SK-N-SH (cell line): ENCODE data around the gene NR5A2. TPM values are rescaled to one million over a fixed set of nuclear protein-coding genes. Genes with fewer than 3 reads are reported as not detected.
A peak's percentile ranks its signal among the peaks of the same experiment; 100 is the strongest.

Experiments used
- CTCF ChIA-PET: fragments of 300-600, 350-600 bp; formaldehyde crosslinking; extraction: SDS; loops from one replicate; lab custom pipeline; 2021; lab: Yijun Ruan, JAX
- POLR2A ChIA-PET: fragments of 350-600 bp; sonication (Branson Sonifier 250); formaldehyde crosslinking; extraction: SDS; loops from one replicate; lab custom pipeline; 2020; ENCODE audit warnings: antibody characterized with exemption, inconsistent platforms; lab: Yijun Ruan, JAX
- DNase-seq: peaks from one replicate; pipeline ENCODE4 v3.0.0; 2012
- H2AFZ ChIP-seq: fragments of 200-600 bp; sonication (generic); 2 replicates; pipeline ENCODE4 v1.8.1; 2016; ENCODE audit warnings: antibody characterized with exemption, mild to moderate bottlenecking, low read depth
- H3F3A ChIP-seq: fragments of 200-600 bp; sonication (generic); replicated peaks from 2 replicates; pipeline ENCODE3; 2016; ENCODE audit warnings: antibody characterized with exemption, mild to moderate bottlenecking; ENCODE audit not compliant: insufficient read depth
- H3K27ac ChIP-seq, 2 experiments: fragments of 200-500 bp in 1 of 2; fragments of 200-600 bp in 1 of 2; sonication (Bioruptor generic) in 1 of 2; sonication (generic), shearing (Covaris generic) in 1 of 2; 2 replicates each; pipeline versions ENCODE4 v1.5.1 to v1.6.1; 2014 to 2016; ENCODE audit warnings: low read depth in 2 of 2, inconsistent platforms in 1 of 2, low read length in 1 of 2, mild to moderate bottlenecking in 1 of 2, mixed read lengths in 1 of 2
- H3K27me3 ChIP-seq: fragments of 200-600 bp; sonication (generic), shearing (Covaris generic); 2 replicates; pipeline ENCODE4 v1.6.1; 2016; ENCODE audit warnings: mixed run types; ENCODE audit not compliant: insufficient read depth
- H3K36me3 ChIP-seq, 2 experiments: fragments of 200-500 bp in 1 of 2; fragments of 200-600 bp in 1 of 2; sonication (Bioruptor generic) in 1 of 2; sonication (generic) in 1 of 2; replicated peaks in 1 of 2; 2 replicates each; pipeline versions ENCODE3 to v1.5.1; 2014 to 2016; ENCODE audit warnings: low read length in 1 of 2, mild to moderate bottlenecking in 1 of 2; ENCODE audit not compliant: insufficient read depth in 2 of 2, control insufficient read depth in 1 of 2
- H3K4me1 ChIP-seq, 2 experiments: fragments of 200-500 bp in 1 of 2; fragments of 200-600 bp in 1 of 2; sonication (Bioruptor generic) in 1 of 2; sonication (generic), shearing (Covaris generic) in 1 of 2; 2 replicates each; pipeline versions ENCODE4 v1.5.1 to v1.6.1; 2014 to 2016; ENCODE audit warnings: low read depth in 1 of 2, low read length in 1 of 2, mixed run types in 1 of 2; ENCODE audit not compliant: insufficient read depth in 2 of 2, control insufficient read depth in 1 of 2
- H3K4me2 ChIP-seq: fragments of 200-600 bp; sonication (generic), shearing (Covaris generic); 2 replicates; pipeline ENCODE4 v1.6.1; 2017; ENCODE audit warnings: mixed run types
- H3K4me3 ChIP-seq, 2 experiments: fragments of 200-500 bp in 1 of 2; fragments of 200-600 bp in 1 of 2; sonication (Bioruptor generic) in 1 of 2; sonication (generic), shearing (Covaris generic) in 1 of 2; 2 replicates each; pipeline versions ENCODE4 v1.5.1 to v1.8.1; 2014 to 2016; ENCODE audit warnings: low read depth in 2 of 2, inconsistent platforms in 1 of 2, low read length in 1 of 2, mild to moderate bottlenecking in 1 of 2, mixed read lengths in 1 of 2, moderate library complexity in 1 of 2
- H3K79me2 ChIP-seq: fragments of 200-600 bp; sonication (generic); 2 replicates; pipeline ENCODE4 v1.8.1; 2017; ENCODE audit warnings: mild to moderate bottlenecking; ENCODE audit not compliant: insufficient read depth
- H3K9ac ChIP-seq: fragments of 200-600 bp; sonication (generic); 2 replicates; pipeline ENCODE4 v1.6.1; 2017; ENCODE audit warnings: mixed run types
- H3K9me2 ChIP-seq: fragments of 200-600 bp; sonication (generic); 2 replicates; pipeline ENCODE4 v1.6.1; 2017; ENCODE audit warnings: mixed run types
- H3K9me3 ChIP-seq: fragments of 200-600 bp; sonication (generic); 2 replicates; pipeline ENCODE4 v1.6.1; 2017; ENCODE audit warnings: mixed run types, mild to moderate bottlenecking, moderate library complexity
- H4K20me1 ChIP-seq: fragments of 200-600 bp; sonication (generic); 2 replicates; pipeline ENCODE4 v1.6.1; 2017; ENCODE audit warnings: mild to moderate bottlenecking, mixed run types; ENCODE audit not compliant: insufficient read depth
- EZH2phosphoT487 ChIP-seq: fragments of 200-600 bp; sonication (generic); IDR thresholded peaks from 2 replicates; pipeline ENCODE4 v1.6.1; 2017; ENCODE audit warnings: low read depth, mixed run types, mild to moderate bottlenecking, antibody characterized with exemption, moderate library complexity, borderline replicate concordance
- FOSL2 ChIP-seq: IDR thresholded peaks from 2 replicates; pipeline ENCODE4 v1.4.0; 2012; ENCODE audit warnings: low read depth, mild to moderate bottlenecking, moderate library complexity, borderline replicate concordance
- FOXM1 ChIP-seq: IDR thresholded peaks from 2 replicates; pipeline ENCODE4 v1.4.0; 2012; ENCODE audit warnings: low read depth, mild to moderate bottlenecking
- GABPA ChIP-seq: IDR thresholded peaks from 2 replicates; pipeline ENCODE4 v1.4.0; 2012; ENCODE audit warnings: low read depth, mild to moderate bottlenecking
- GATA2 ChIP-seq: sonication (generic); formaldehyde crosslinking; IDR thresholded peaks from 2 replicates; pipeline ENCODE4 v1.5.0; 2020; ENCODE audit warnings: mild to moderate bottlenecking, missing genetic modification reagents
- IRF3 ChIP-seq: fragments of 150-350 bp; IDR thresholded peaks from 2 replicates; pipeline ENCODE4 v1.6.1; 2016; ENCODE audit warnings: mild to moderate bottlenecking, low read depth, low read length
- JUND ChIP-seq: IDR thresholded peaks from 2 replicates; pipeline ENCODE4 v1.4.0; 2012
- MEF2A ChIP-seq: IDR thresholded peaks from 2 replicates; pipeline ENCODE4 v1.4.0; 2012; ENCODE audit warnings: low read depth, borderline replicate concordance
- NRF1 ChIP-seq: IDR thresholded peaks from 2 replicates; pipeline ENCODE4 v1.6.1; 2012; ENCODE audit warnings: low read depth, mild to moderate bottlenecking, low read length
- PBX3 ChIP-seq: IDR thresholded peaks from 2 replicates; pipeline ENCODE4; 2012
- POLR2AphosphoS5 ChIP-seq: IDR thresholded peaks from 2 replicates; pipeline ENCODE4 v1.6.1; 2012; ENCODE audit warnings: low read depth, low read length
- RFX5 ChIP-seq: IDR thresholded peaks from 2 replicates; pipeline ENCODE4 v1.6.1; 2012; ENCODE audit warnings: mild to moderate bottlenecking, improper control_type of control experiment, low read length
- RXRA ChIP-seq: IDR thresholded peaks from 2 replicates; pipeline ENCODE4 v1.4.0; 2012; ENCODE audit warnings: low read depth, mild to moderate bottlenecking, borderline replicate concordance
- SIN3A ChIP-seq: IDR thresholded peaks from 2 replicates; pipeline ENCODE4 v1.6.1; 2012; ENCODE audit warnings: low read depth, mild to moderate bottlenecking, low read length, moderate library complexity, borderline replicate concordance
- USF1 ChIP-seq: IDR thresholded peaks from 2 replicates; pipeline ENCODE4 v1.4.0; 2012; ENCODE audit warnings: low read depth, borderline replicate concordance
- YY1 ChIP-seq: IDR thresholded peaks from 2 replicates; pipeline ENCODE4 v1.4.0; 2012; ENCODE audit warnings: low read depth, mild to moderate bottlenecking
- ZBTB33 ChIP-seq: IDR thresholded peaks from 2 replicates; pipeline ENCODE4 v1.4.0; 2012; ENCODE audit warnings: low read depth, borderline replicate concordance
- WGBS: methylation state at CpG from one replicate; pipeline ENCODE4 v1.1.6; 2017; ENCODE audit warnings: low lambda C conversion rate; 5-methylcytosine and 5-hydroxymethylcytosine counted together
- polyA plus RNA-seq, 3 experiments: library from polyadenylated mRNA; depleted of rRNA; stranded (reverse); fragments of >200 nt; gene quantifications; 2 replicates each; pipeline ENCODE4 v1.2.3, GENCODE V29; 2012

NR5A2 gene
- polyA plus RNA-seq, 1 of the 3 experiments (the other 2 are of a cell fraction), result not detected

DNA sequence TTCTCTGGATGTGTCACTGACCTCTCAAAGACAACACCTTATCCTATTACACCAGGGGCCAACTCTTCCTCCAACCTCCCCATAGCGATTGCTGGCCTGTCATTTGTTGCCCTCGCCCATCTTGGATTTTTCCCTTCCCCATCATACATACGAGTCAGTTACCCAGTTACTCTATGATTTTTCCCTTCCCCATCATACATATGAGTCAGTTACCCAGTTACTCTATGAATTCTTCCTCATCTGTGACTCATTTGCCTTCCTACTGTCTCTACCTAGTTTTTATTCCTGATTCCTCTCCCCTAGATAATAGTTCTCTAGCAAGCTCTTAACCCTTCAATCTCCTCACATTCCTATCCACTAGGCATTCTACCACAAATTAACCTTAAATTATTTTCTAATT is 178.8 kb downstream of the NR5A2 start:
- no peak overlapping the region for H3K4me2 ChIP-seq
- H3K4me3 ChIP-seq, result no peak overlapping the region
- no peaks in the 10 kb centered on the region for H3K79me2 ChIP-seq
- H3K4me1 ChIP-seq, result 0 out of 4 replicates have a peak, but pooled peaks cover 0 to 4% of the 10 kb centered on the region in 2 experiments
- no peak overlapping the region for H3K9ac ChIP-seq
- TF ChIP-seq FOSL2 (peak; percentile 64; the same call in 1 of the 2 replicates), FOXM1 (no peak), MEF2A (no peak), POLR2AphosphoS5 (no peak)
- WGBS, result 26% methylated on average over 3 of the region's 3 CpGs
- peak overlapping the region in 1 of 2 experiments; percentile 31; a peak in 2 of 4 replicates for H3K27ac ChIP-seq
- no peaks in the 10 kb centered on the region for H3K9me2 ChIP-seq
- POLR2A ChIA-PET, result no interaction called here
- H3K27me3 ChIP-seq, result no peaks in the 10 kb centered on the region
- no peak for DNase-seq
- no peak overlapping the region for H2AFZ ChIP-seq
- H3K36me3 ChIP-seq, result no peaks in the 10 kb centered on the region
- H4K20me1 ChIP-seq, result no peaks in the 10 kb centered on the region
- peaks cover 5% of the 10 kb centered on the region for H3F3A ChIP-seq
- H3K9me3 ChIP-seq, result no peaks in the 10 kb centered on the region
- CTCF ChIA-PET, result no interaction called here

GRCh38 chr1:200206761-200207160 is 179.3 kb downstream of the NR5A2 start:
- H4K20me1 ChIP-seq, result no peaks in the 10 kb centered on the region
- WGBS, result 40% methylated on average over 1 of the region's 1 CpG
- no peak overlapping the region for H2AFZ ChIP-seq
- peaks cover 5% of the 10 kb centered on the region for H3F3A ChIP-seq
- H3K4me1 ChIP-seq, result 0 out of 4 replicates have a peak, but pooled peaks cover 0 to 4% of the 10 kb centered on the region in 2 experiments
- H3K27ac ChIP-seq, result peak overlapping the region in 1 of 2 experiments; percentile 31; a peak in 2 of 4 replicates
- H3K4me2 ChIP-seq, result no peak overlapping the region
- ChIA-PET POLR2A (no interaction called here), CTCF (no interaction called here)
- no peaks in the 10 kb centered on the region for H3K9me2 ChIP-seq
- H3K4me3 ChIP-seq, result no peak overlapping the region
- no peaks in the 10 kb centered on the region for H3K9me3 ChIP-seq
- no peaks in the 10 kb centered on the region for H3K79me2 ChIP-seq
- H3K27me3 ChIP-seq, result no peaks in the 10 kb centered on the region
- H3K9ac ChIP-seq, result no peak overlapping the region
- TF ChIP-seq GABPA (no peak), GATA2 (CRISPR knock-in tag) (no peak), JUND (no peak), RFX5 (no peak), USF1 (no peak), YY1 (no peak), RXRA (no peak), NRF1 (no peak), PBX3 (no peak), EZH2phosphoT487 (no peak), IRF3 (no peak), ZBTB33 (no peak), SIN3A (no peak)
- H3K36me3 ChIP-seq, result no peaks in the 10 kb centered on the region
- no peak for DNase-seq
